IPS-18a (cell line): ENCODE results near the gene ADCY10.

ENCODE experiments used
- H3K27ac ChIP-seq: one replicate; pipeline ENCODE4 v1.5.1; 2013; ENCODE audit warnings: low read length
- H3K27me3 ChIP-seq: one replicate; pipeline ENCODE4 v1.6.1; 2013; ENCODE audit warnings: mild to moderate bottlenecking, low read length; ENCODE audit not compliant: control insufficient read depth, insufficient read depth
- H3K36me3 ChIP-seq: one replicate; pipeline ENCODE4 v1.6.1; 2013; ENCODE audit warnings: low read depth, low read length; ENCODE audit not compliant: control insufficient read depth
- H3K4me1 ChIP-seq: one replicate; pipeline ENCODE4 v1.6.1; 2013; ENCODE audit warnings: low read depth, low read length; ENCODE audit not compliant: control insufficient read depth
- H3K4me3 ChIP-seq: one replicate; pipeline ENCODE4 v1.5.1; 2013; ENCODE audit warnings: low read length
- H3K9ac ChIP-seq: one replicate; pipeline ENCODE4 v1.6.1; 2013; ENCODE audit warnings: mild to moderate bottlenecking, low read length, moderate library complexity
- H3K9me3 ChIP-seq: one replicate; pipeline ENCODE4 v1.6.1; 2013; ENCODE audit warnings: low read depth, low read length; ENCODE audit not compliant: control insufficient read depth

Gene ADCY10

DNA sequence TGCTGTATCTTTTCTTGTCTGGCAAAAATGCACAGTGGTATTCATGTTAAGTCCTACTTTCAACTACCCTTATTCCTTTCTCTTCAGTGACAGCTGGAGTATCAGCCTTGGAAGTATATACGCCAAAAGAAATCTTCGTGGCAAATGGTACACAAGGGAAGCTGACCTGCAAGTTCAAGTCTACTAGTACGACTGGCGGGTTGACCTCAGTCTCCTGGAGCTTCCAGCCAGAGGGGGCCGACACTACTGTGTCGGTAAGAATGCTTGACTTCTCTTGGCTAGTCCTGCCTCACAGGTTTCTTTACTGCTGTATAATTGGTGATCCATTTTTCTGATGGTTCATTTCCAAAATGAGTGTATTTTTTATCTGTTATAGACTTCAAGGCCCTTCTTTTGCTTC, 148.4 kb downstream of the ADCY10 start:
- Histone ChIP-seq H3K4me3 (no peak overlapping the region), H3K27ac (no peak overlapping the region), H3K9ac (no peak overlapping the region), H3K4me1 (peaks cover 6% of the 10 kb centered on the region), H3K27me3 (peaks cover 34% of the 10 kb centered on the region), H3K36me3 (peaks cover 22% of the 10 kb centered on the region), H3K9me3 (no peaks in the 10 kb centered on the region)

DNA sequence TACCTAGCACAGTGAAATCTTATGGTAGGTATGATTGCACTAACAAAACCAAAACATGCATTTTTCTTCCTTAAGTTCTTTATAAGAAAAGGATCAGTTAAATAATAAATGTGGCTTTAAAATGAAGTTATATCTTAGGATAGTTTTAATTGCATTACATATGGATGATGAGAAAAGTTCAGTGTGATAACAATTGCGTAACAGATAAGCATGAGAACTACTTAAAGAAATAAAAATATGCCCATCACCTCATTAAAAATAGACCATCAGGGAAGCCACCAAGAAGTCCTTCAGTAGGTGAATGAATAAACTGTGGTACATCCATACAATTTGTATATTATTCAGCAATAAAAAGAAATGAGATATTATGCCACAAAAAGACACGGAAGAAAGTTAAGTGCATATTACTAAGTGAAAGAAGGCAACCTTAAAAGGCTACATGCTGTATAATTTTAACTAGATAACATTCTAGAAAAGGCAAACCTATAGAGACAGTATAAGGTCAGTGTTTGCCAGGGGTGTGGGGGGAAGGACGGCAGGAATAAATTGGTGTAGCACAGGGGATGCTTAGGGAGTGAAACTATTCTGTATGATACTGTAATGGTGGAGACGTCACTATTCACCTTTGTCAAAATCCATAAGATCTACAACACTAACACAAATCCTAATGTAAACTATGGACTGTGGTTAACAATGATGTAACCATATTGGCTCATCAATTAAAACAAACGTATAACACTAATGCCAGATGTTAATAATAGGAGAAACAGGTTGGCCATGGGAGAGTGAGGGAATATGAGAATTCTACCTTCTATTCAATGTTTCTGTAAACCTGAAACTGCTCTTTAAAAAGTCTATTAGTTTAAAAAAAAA, 149.2 kb downstream of the ADCY10 start:
- Histone ChIP-seq H3K4me1 (peaks cover 1% of the 10 kb centered on the region), H3K27me3 (peaks cover 26% of the 10 kb centered on the region), H3K27ac (no peak overlapping the region), H3K9ac (no peak overlapping the region), H3K9me3 (no peaks in the 10 kb centered on the region), H3K4me3 (no peak overlapping the region), H3K36me3 (peaks cover 16% of the 10 kb centered on the region)

DNA sequence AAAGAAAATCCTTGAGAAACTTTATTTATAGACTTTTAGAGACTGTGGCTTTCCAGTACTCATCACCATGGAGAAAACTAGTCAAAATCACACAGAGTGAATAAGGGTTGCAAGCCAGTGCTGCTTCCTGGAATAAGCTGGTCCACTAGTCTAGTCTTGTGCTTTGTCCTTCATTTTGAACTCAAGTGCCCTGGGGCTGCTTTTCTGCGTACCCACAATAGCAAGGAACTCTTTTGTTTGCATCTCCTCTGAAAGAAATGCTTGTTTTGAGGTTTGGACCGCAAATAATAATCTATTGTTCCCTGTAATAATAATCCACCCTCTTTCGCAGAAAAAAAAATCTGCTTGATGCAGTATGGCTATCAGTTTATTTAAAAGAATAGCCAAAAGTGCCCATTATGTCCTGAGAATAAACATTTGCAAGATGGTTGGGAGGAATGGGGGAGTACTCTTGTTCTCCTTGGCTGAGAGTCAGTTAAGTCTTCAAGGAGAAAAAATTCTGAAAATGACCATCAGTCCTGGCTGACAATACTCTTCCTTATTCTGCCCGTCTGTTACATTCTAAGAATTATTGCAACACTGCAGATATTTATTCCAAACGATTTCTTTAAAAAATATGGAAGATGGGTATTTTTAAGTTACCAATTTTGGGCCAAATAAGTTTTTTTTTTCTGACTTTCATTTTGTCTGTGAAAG, 150.3 kb downstream of the ADCY10 start:
- no peak overlapping the region for H3K9ac ChIP-seq
- peaks cover 9% of the 10 kb centered on the region for H3K36me3 ChIP-seq
- no peak overlapping the region for H3K27ac ChIP-seq
- no peak overlapping the region for H3K4me3 ChIP-seq
- H3K9me3 ChIP-seq: no peaks in the 10 kb centered on the region
- H3K27me3 ChIP-seq: peaks cover 16% of the 10 kb centered on the region
- peaks cover 5% of the 10 kb centered on the region for H3K4me1 ChIP-seq

DNA sequence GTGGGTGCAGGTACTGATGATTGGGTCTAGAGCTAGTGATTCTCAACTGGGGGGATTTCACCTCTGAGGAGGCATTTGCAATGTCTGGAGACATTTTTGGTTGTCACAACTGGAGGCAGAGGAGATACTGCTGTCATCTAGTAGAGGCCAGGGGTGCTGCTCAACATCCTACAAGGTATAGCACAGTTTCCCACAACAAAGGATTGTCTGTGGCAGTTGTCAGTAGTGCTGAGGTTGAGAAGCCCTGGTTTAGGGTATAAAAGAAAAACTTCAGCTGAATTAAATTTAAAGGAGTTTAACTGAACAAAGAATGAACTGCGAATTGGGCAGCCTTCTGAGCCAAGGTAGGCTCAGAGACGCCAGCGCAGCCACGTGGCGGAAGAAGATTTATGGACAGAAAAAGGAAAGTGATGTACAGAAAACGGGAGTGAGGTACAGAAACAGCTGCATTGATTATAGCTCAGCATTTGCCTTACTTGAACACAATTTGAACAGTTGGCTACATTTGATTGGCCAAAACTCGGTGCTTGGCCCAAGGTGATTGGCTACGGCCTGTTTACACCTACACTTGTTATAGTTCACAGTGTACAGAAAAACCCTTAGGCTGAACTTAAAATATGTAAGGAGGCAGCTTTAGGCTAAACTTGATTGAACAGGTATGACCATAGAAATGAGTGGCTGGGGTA, 151.7 kb downstream of the ADCY10 start:
- Histone ChIP-seq H3K4me3 (no peak overlapping the region), H3K27me3 (peaks cover 2% of the 10 kb centered on the region), H3K27ac (no peak overlapping the region), H3K4me1 (peaks cover 5% of the 10 kb centered on the region), H3K9ac (no peak overlapping the region), H3K9me3 (no peaks in the 10 kb centered on the region), H3K36me3 (peaks cover 8% of the 10 kb centered on the region)

DNA sequence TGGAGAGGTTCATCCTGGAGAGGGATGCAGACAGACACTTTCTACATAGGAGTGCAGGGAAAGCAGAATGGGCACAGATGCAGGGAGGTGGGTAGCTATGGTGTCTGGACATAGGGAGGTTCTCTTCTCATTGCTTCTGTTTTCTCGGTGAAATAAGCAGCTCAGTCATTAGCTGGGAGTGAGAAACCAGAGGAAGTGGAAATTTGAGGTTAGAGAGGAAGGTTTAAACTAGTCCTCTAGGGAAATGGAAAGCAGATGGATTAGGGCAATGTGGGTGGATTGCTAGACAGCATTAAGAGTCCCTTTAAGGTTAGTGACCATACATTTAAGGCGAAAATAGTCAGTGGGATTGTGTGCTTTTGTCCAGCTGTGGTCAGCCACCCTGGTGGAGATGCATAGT, 152.5 kb downstream of the ADCY10 start:
- no peak overlapping the region for H3K4me3 ChIP-seq
- no peaks in the 10 kb centered on the region for H3K27me3 ChIP-seq
- H3K36me3 ChIP-seq: peaks cover 8% of the 10 kb centered on the region
- H3K4me1 ChIP-seq: peaks cover 5% of the 10 kb centered on the region
- H3K27ac ChIP-seq: no peak overlapping the region
- no peaks in the 10 kb centered on the region for H3K9me3 ChIP-seq
- H3K9ac ChIP-seq: no peak overlapping the region
